GM21447 (cell line): ENCODE measurements around the gene NMS.
"Not testable (repeated sequence)": the region's sequence is repeated elsewhere in the genome, so short reads cannot be mapped to it uniquely, and the experiment has no call there.

Experiments used
- ATAC-seq: cut with Tn5 transposase; IDR thresholded peaks from one replicate; pipeline ENCODE4 v1.9.1; 2021; ENCODE audit not compliant: unreplicated experiment

NMS gene

GRCh38 chr2:100470182-100470581, at the start of gene NMS:
Gene NMS (plus strand): TSS chr2:100470482. CDS start chr2:100470489, 7 bp downstream.
- ATAC-seq = no peak

GRCh38 chr2:100422320-100423055, 47.8 kb upstream of the NMS start:
- no peak for ATAC-seq

DNA sequence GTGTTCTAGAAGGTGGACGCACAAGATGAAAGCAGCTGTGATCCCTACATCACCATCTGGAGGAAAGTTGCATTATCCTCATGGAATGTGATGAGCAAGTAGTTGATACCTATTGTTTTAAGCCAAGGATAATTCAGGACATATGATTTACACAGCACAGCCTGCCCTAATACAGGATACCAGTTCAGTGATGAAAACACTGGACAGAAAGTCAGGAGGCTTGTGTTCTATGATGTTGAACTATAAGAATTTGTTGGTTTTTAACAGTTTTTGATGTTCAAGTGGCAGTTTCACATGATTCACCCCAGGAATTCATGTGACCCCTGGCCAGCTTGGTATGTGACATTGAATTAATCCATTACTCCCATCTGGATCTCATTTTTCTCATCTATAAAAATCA, 46.7 kb upstream of the NMS start:
- no peak for ATAC-seq

GRCh38 chr2:100424277-100424875, 45.9 kb upstream of the NMS start:
- no peak for ATAC-seq

- no peak for ATAC-seq
Observed at GRCh38 chr2:100425107-100425506, 45.2 kb upstream of the NMS start.

- no peak for ATAC-seq
Observed at GRCh38 chr2:100425573-100426383, 44.5 kb upstream of the NMS start.

- no peak for ATAC-seq
Observed at GRCh38 chr2:100426384-100426720, 43.9 kb upstream of the NMS start.

DNA sequence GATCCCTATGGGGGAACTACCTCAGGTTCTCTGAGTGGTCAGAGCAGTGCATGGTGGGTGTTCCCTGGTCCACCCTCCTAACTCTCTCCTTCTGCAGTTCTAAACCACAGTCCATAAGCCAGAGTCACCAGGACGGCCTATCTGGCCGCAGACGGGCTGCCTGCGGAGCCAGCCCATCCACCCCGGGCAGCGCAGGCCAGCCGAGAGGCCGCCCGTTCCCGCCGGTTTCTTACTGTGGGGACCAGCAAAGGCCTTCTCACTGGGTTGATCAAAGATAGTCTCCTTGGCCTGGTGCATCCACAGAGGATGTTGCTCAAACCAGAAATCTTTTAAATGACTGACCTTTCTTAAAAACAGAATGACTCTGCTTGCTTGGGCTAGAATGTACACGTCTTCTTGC, 43.2 kb upstream of the NMS start:
- ATAC-seq = no peak

DNA sequence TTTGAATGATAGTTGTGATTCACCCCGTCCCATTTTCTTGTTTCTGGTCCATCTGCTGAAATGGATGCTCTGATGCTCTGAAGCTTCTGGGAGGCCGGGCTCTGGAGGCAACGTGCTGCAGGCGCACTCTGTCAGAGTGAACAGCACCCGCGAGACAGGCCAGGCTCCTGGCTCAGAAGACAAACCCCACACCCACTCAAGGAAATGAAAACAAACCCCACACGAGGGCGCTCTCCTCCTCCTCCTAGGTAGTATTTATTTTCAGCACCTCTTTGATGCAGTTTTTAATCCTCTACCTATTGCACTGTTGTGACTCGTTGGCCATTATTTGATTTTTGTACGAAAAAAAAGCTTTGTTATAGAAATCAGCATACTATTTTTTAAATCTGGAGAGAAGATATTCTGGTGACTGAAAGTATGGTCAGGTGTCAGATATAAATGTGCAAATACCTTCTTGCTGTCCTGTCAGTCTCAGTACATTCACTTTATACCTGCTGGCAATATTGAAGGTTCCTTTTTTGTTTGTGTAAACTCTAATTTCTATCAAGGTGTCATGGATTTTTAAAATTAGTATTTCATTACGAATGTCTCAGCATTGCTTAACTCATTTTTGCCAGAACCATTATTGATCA, 42.5 kb upstream of the NMS start:
- ATAC-seq = no peak

GRCh38 chr2:100429726-100430125, 40.6 kb upstream of the NMS start:
- no peak for ATAC-seq

DNA sequence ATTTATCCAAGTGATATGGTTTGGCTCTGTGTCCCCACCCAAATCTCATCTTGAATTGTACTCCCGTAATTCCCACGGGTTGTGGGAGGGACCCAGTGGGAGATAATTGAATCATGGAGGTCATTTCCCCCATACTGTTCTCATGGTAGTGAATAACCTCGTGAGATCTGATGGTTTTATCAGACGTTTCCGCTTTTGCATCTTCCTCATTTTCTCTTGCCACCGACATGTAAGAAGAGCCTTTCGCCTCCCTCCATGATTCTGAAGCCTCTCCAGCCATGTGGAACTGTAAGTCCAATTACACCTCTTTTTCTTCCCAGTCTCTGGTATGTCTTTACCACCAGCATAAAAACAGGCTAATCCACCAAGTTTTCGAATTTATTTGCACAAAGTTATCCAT, 32.5 kb upstream of the NMS start:
- ATAC-seq = no peak

GRCh38 chr2:100446696-100447095, 23.6 kb upstream of the NMS start:
- ATAC-seq = no peak

DNA sequence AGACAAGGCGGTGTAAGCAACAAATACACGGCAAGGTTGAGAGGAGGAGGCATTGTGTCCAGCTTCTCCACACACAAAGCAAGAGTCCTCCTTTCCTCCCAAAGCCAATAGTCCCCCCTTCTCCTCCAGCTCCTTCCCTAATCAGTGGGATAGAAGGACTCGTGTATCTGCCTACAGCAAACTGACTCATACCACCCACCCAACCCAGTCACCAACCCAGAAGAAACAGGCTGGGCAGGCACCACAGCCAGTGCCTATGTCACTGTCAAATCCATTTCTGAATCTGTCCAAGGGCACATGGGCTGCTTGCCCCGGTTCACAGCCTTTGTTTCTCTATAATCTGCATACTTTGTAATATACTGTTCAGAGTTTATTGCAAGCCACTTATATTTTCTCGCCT, 19.2 kb upstream of the NMS start:
- no peak for ATAC-seq

DNA sequence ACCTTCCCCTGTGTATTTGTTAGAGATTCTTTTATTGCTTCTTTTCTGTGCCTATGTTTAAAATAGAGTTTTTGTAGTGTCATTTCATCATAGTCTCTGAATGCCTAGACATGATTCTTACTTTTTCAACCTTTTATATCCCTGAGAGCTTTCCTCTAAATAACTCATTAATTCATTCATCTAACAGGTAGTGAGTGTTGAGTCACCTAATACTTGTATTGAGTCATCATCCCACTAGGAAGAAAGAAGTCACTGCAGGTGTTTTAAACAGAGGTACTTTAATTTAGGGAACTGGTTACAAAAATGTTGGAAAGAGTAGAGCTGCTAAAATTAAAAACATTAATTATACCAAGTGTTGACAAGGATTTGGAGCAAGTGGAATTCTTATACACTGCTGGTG, 18.5 kb upstream of the NMS start:
- no peak for ATAC-seq

GRCh38 chr2:100453853-100454252, 16.4 kb upstream of the NMS start:
- ATAC-seq = no peak

DNA sequence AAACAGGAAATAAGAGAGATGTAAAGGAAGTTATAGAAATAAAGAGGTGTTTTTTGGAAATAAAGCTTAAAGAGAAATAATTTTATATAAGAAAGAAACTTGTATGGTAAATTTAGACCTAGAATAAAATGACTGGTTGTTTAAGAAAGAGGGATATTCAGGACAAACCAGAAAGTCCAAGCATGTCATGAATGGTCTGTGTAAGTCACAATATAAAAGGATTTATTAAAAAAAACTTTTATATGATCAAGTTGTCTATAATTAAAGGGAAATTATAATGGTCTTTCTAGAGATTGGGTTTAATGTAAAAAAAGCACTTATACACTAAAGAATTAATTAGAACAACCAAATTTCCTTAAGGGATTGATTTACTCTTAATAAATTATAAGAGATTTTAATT, 13.9 kb upstream of the NMS start:
- ATAC-seq = not testable (repeated sequence)

DNA sequence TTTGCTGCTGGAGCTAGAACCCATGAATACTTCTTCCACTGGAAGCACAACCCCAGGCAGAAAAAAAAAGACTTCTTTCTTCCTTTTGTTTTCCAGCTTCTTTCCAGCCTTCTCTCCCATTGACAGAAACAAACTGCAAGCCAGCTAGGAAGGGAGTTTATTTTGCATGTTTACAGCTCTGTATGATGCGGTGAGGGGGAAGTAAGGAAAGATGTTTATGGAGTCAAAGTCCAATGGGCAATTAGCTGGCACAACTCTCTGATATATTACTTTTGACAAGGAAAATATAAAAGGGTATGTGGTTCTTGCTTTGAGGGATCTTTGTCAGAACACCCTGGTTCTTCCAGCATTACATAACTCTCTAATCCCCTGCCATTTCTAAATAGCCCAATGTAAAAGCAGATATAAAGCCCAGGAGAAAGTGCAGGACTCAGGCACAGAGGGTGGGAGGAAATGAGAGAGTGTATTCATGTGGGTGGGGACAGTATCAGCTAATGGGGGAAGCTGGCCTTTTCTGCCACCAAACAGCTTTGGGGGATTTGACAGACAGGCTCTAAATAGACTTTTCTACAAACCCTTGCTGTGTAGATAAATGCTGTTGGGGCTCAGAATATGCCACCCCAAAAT, 9.3 kb upstream of the NMS start:
- ATAC-seq = no peak

- no peak for ATAC-seq
Observed at GRCh38 chr2:100470898-100471514, 724 bp downstream of the NMS start.

GRCh38 chr2:100476606-100477005, 6.3 kb downstream of the NMS start:
- no peak for ATAC-seq

- ATAC-seq = no peak
Observed at GRCh38 chr2:100482741-100483140, 12.5 kb downstream of the NMS start.

DNA sequence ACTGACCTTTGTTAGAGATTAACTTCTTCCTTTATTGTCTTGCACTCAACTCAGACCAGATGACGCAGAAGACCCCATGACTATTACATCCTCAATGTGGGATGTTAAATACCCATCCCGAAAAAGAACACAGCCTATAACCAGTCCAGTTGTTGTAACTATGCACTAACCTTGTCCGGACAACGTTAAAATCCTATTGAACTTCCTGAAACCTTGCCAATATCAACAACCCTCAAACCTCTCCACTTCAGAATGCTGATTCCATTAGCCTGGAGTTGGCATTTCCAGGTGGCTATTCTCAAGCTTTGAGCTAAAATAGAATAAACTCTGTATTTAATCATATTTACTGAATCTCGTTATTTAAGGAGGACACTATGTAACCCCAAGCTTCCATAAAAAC, 13.6 kb downstream of the NMS start:
- no peak for ATAC-seq
